WTC11 (cell line): ENCODE results near the gene MTMR3. TPM values are rescaled to one million over a fixed set of nuclear protein-coding genes. Genes with fewer than 3 reads are reported as not detected.

Experiments used
- ATAC-seq: fragments of 200-7000 bp; cut with Tn5 transposase; 2 replicates; pipeline ENCODE4 v1.10.0; 2021; ENCODE audit warnings: mild to moderate bottlenecking, moderate library complexity
- CTCF ChIA-PET: fragments of 300-600 bp; sonication (Branson Sonifier 250); formaldehyde crosslinking; loops from one replicate; lab custom pipeline; 2021; ENCODE audit warnings: antibody characterized with exemption; lab: Charles Lee
- POLR2A ChIA-PET: fragments of 350-600 bp; sonication (Branson Sonifier 250); formaldehyde crosslinking; loops from one replicate; lab custom pipeline; 2021; ENCODE audit warnings: antibody characterized with exemption; lab: Charles Lee
- DNase-seq: peaks from one replicate; pipeline ENCODE4 v3.0.0; 2021; ENCODE audit warnings: low spot score
- H3K27ac Mint-ChIP-seq: 2 replicates; pipeline ENCODE4 v1.8.0; 2021; ENCODE audit warnings: mixed read lengths
- H3K27me3 Mint-ChIP-seq: 2 replicates; pipeline ENCODE4 v1.8.0; 2021; ENCODE audit warnings: low read depth, mild to moderate bottlenecking, moderate library complexity, mixed read lengths
- H3K36me3 Mint-ChIP-seq: 2 replicates; pipeline ENCODE4 v1.8.0; 2021; ENCODE audit warnings: mixed read lengths
- H3K4me1 Mint-ChIP-seq: 2 replicates; pipeline ENCODE4 v1.8.0; 2022; ENCODE audit warnings: mixed read lengths
- H3K4me3 Mint-ChIP-seq: 2 replicates; pipeline ENCODE4 v1.8.0; 2021; ENCODE audit warnings: mild to moderate bottlenecking, moderate library complexity, mixed read lengths
- H3K9me3 Mint-ChIP-seq: 2 replicates; pipeline ENCODE4 v1.8.0; 2021; ENCODE audit warnings: mixed read lengths
- AR ChIP-seq: fragments of 250-450 bp; sonication (Bioruptor Pico); IDR thresholded peaks from 2 replicates; pipeline ENCODE4 v1.9.0; 2021; ENCODE audit warnings: mild to moderate bottlenecking
- CBFB ChIP-seq: sonication (generic); formaldehyde crosslinking; IDR thresholded peaks from 2 replicates; pipeline ENCODE4 v1.8.1; 2022; ENCODE audit warnings: mild to moderate bottlenecking, low read depth, missing genetic modification reagents
- E2F4 ChIP-seq: sonication (generic); formaldehyde crosslinking; IDR thresholded peaks from 2 replicates; pipeline ENCODE4 v1.8.1; 2022; ENCODE audit warnings: low read depth, mild to moderate bottlenecking, moderate library complexity, missing genetic modification reagents, borderline replicate concordance
- ESRRA ChIP-seq: sonication (generic); formaldehyde crosslinking; IDR thresholded peaks from 2 replicates; pipeline ENCODE4 v1.8.1; 2022; ENCODE audit warnings: mild to moderate bottlenecking, missing genetic modification reagents, borderline replicate concordance
- ETV6 ChIP-seq: sonication (generic); formaldehyde crosslinking; IDR thresholded peaks from 2 replicates; pipeline ENCODE4 v1.8.1; 2022; ENCODE audit warnings: mild to moderate bottlenecking, missing genetic modification reagents
- MLX ChIP-seq: sonication (generic); formaldehyde crosslinking; IDR thresholded peaks from 2 replicates; pipeline ENCODE4 v1.8.1; 2023; ENCODE audit warnings: mild to moderate bottlenecking, missing genetic modification reagents, moderate library complexity
- MXD4 ChIP-seq: fragments of 250-450 bp; sonication (Bioruptor Pico); IDR thresholded peaks from 2 replicates; pipeline ENCODE4 v1.8.0; 2021; ENCODE audit warnings: mild to moderate bottlenecking, moderate library complexity, borderline replicate concordance
- NFYB ChIP-seq: sonication (generic); formaldehyde crosslinking; conservative IDR thresholded peaks from 2 replicates; pipeline ENCODE4 v1.8.0; 2022; ENCODE audit warnings: low read depth, missing genetic modification reagents
- NR2C2 ChIP-seq: sonication (generic); formaldehyde crosslinking; IDR thresholded peaks from 2 replicates; pipeline ENCODE4 v1.8.0; 2022; ENCODE audit warnings: mild to moderate bottlenecking, missing genetic modification reagents
- NR3C1 ChIP-seq: sonication (generic); formaldehyde crosslinking; conservative IDR thresholded peaks from 2 replicates; pipeline ENCODE4 v1.8.1; 2023; ENCODE audit warnings: low read depth, mild to moderate bottlenecking, missing genetic modification reagents
- OVOL2 ChIP-seq: fragments of 250-450 bp; sonication (Bioruptor Pico); IDR thresholded peaks from 2 replicates; pipeline ENCODE4 v1.9.0; 2021; ENCODE audit warnings: mild to moderate bottlenecking, borderline replicate concordance
- RORB ChIP-seq: fragments of 250-450 bp; sonication (Bioruptor Pico); IDR thresholded peaks from 2 replicates; pipeline ENCODE4 v1.9.0; 2021; ENCODE audit warnings: mild to moderate bottlenecking
- SMAD3 ChIP-seq: sonication (generic); formaldehyde crosslinking; IDR thresholded peaks from 2 replicates; pipeline ENCODE4 v1.8.0; 2022; ENCODE audit warnings: missing genetic modification reagents, mild to moderate bottlenecking, borderline replicate concordance
- SMAD4 ChIP-seq: sonication (generic); formaldehyde crosslinking; IDR thresholded peaks from 2 replicates; pipeline ENCODE4 v1.8.0; 2022; ENCODE audit warnings: mild to moderate bottlenecking, missing genetic modification reagents
- TCF7 ChIP-seq: sonication (generic); formaldehyde crosslinking; IDR thresholded peaks from 2 replicates; pipeline ENCODE4 v1.8.0; 2022; ENCODE audit warnings: mild to moderate bottlenecking, low read depth, missing genetic modification reagents, moderate library complexity
- ZNF121 ChIP-seq: sonication (generic); formaldehyde crosslinking; IDR thresholded peaks from 2 replicates; pipeline ENCODE4 v1.8.0; 2023; ENCODE audit warnings: missing genetic modification reagents
- ZNF263 ChIP-seq: sonication (generic); formaldehyde crosslinking; IDR thresholded peaks from 2 replicates; pipeline ENCODE4 v1.8.1; 2022; ENCODE audit warnings: low read depth, mild to moderate bottlenecking, moderate library complexity, missing genetic modification reagents
- ZNF281 ChIP-seq: sonication (generic); formaldehyde crosslinking; IDR thresholded peaks from 2 replicates; pipeline ENCODE4 v1.8.0; 2023; ENCODE audit warnings: mild to moderate bottlenecking, missing genetic modification reagents
- ZNF416 ChIP-seq: fragments of 250-450 bp; sonication (Bioruptor Pico); IDR thresholded peaks from 2 replicates; pipeline ENCODE4 v1.9.0; 2021; ENCODE audit warnings: mild to moderate bottlenecking, inconsistent platforms
- total RNA-seq: library from RNA; stranded (reverse); gene quantifications from 3 replicates; pipeline ENCODE4 v1.2.3, GENCODE V29; 2021
- TF ChIP-seq, protein P1 (sequence below): sonication (generic); formaldehyde crosslinking; IDR thresholded peaks from 2 replicates; pipeline ENCODE4 v1.8.1; 2023; ENCODE audit warnings: mild to moderate bottlenecking, moderate library complexity, missing genetic modification reagents
- TF ChIP-seq, protein P2 (sequence below): fragments of 250-450 bp; sonication (Bioruptor Pico); IDR thresholded peaks from 2 replicates; pipeline ENCODE4 v1.9.0; 2021; ENCODE audit warnings: moderate library complexity, mild to moderate bottlenecking, inconsistent platforms, borderline replicate concordance
- TF ChIP-seq, protein P3 (sequence below): fragments of 250-450 bp; sonication (Bioruptor Pico); IDR thresholded peaks from 2 replicates; pipeline ENCODE4 v2.1.2; 2022; ENCODE audit warnings: mild to moderate bottlenecking, moderate library complexity

MTMR3 gene
- total RNA-seq, 1 experiment from 2014 or later = 19.2 TPM

GRCh38 chr22:29926057-29926456, 43.1 kb downstream of the MTMR3 start:
- DNase-seq (no peak), ATAC-seq (no peak)
- H3K27me3 Mint-ChIP-seq = no peaks in the 10 kb centered on the region
- CTCF ChIA-PET = interaction anchor here (1.2 kb wide), 1 partner anchor 290 kb away, joined by 4 read pairs; no protein-coding TSS in a partner anchor
- TF ChIP-seq SMAD3 (CRISPR knock-in tag) (no peak), SMAD4 (CRISPR knock-in tag) (no peak), OVOL2 (CRISPR knock-in tag) (no peak), NR2C2 (CRISPR knock-in tag) (no peak), ZNF263 (CRISPR knock-in tag) (no peak), NFYB (no peak), CBFB (CRISPR knock-in tag) (no peak), AR (CRISPR knock-in tag) (no peak), ZNF416 (no peak), E2F4 (no peak), ZNF121 (CRISPR knock-in tag) (no peak)
- TF ChIP-seq, protein P1, sequence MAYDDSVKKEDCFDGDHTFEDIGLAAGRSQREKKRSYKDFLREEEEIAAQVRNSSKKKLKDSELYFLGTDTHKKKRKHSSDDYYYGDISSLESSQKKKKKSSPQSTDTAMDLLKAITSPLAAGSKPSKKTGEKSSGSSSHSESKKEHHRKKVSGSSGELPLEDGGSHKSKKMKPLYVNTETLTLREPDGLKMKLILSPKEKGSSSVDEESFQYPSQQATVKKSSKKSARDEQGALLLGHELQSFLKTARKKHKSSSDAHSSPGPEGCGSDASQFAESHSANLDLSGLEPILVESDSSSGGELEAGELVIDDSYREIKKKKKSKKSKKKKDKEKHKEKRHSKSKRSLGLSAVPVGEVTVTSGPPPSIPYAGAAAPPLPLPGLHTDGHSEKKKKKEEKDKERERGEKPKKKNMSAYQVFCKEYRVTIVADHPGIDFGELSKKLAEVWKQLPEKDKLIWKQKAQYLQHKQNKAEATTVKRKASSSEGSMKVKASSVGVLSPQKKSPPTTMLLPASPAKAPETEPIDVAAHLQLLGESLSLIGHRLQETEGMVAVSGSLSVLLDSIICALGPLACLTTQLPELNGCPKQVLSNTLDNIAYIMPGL = no peak
- no peak overlapping the region for H3K4me3 Mint-ChIP-seq
- no peak overlapping the region for H3K27ac Mint-ChIP-seq
- H3K4me1 Mint-ChIP-seq = peaks cover 13% of the 10 kb centered on the region
- POLR2A ChIA-PET = no interaction called here
- peaks cover 21% of the 10 kb centered on the region for H3K9me3 Mint-ChIP-seq
- H3K36me3 Mint-ChIP-seq = peaks cover 11% of the 10 kb centered on the region

DNA sequence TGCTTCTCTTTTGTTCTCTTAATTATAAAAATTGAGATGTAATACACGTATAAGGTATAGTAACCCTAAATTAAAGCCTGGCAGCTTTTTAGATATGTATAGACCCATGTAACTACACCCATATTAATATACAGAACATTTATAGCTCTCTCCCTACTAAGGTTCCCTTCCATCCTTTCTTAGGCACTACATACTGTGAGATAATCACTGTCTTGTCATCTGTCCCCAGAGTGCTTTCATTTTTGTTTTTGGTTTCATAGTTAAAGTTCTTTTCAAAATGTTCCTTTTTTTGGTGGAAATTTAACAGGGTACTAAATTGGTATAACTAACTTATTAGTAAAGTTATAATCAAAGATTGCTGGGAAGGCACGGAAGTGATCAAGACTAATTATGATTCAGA, 49.2 kb downstream of the MTMR3 start:
- Mint-ChIP-seq H3K4me1 (peaks cover 9% of the 10 kb centered on the region), H3K27me3 (no peaks in the 10 kb centered on the region), H3K4me3 (no peak overlapping the region), H3K27ac (no peak overlapping the region), H3K36me3 (no peaks in the 10 kb centered on the region), H3K9me3 (no peaks in the 10 kb centered on the region)
- no peak for ATAC-seq
- ChIA-PET POLR2A (no interaction called here), CTCF (no interaction called here)
- no peak for DNase-seq
- no peak for TF ChIP-seq ESRRA (CRISPR knock-in tag)
- no peak for TF ChIP-seq NFYB
- no peak for TF ChIP-seq MXD4 (CRISPR knock-in tag)
- TF ChIP-seq, protein P2, sequence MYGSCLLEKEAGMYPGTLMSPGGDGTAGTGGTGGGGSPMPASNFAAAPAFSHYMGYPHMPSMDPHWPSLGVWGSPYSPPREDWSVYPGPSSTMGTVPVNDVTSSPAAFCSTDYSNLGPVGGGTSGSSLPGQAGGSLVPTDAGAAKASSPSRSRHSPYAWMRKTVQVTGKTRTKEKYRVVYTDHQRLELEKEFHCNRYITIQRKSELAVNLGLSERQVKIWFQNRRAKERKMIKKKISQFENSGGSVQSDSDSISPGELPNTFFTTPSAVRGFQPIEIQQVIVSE (CRISPR knock-in tag) = no peak
- no peak for TF ChIP-seq RORB (CRISPR knock-in tag)
- TF ChIP-seq, protein P3, sequence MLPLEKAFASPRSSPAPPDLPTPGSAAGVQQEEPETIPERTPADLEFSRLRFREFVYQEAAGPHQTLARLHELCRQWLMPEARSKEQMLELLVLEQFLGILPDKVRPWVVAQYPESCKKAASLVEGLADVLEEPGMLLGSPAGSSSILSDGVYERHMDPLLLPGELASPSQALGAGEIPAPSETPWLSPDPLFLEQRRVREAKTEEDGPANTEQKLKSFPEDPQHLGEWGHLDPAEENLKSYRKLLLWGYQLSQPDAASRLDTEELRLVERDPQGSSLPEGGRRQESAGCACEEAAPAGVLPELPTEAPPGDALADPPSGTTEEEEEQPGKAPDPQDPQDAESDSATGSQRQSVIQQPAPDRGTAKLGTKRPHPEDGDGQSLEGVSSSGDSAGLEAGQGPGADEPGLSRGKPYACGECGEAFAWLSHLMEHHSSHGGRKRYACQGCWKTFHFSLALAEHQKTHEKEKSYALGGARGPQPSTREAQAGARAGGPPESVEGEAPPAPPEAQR (CRISPR knock-in tag) = no peak
- TF ChIP-seq NR3C1 (CRISPR knock-in tag) = no peak
- no peak for TF ChIP-seq ETV6
- no peak for TF ChIP-seq TCF7 (CRISPR knock-in tag)
- no peak for TF ChIP-seq ZNF281
- TF ChIP-seq ZNF416 = no peak
- no peak for TF ChIP-seq MLX (CRISPR knock-in tag)
- TF ChIP-seq ZNF121 (CRISPR knock-in tag) = no peak
